HFFc6 (cell line): ENCODE results near the gene NHSL1. TPM values are rescaled to one million over a fixed set of nuclear protein-coding genes. Genes with fewer than 3 reads are reported as not detected.

Experiments used
- DNase-seq: peaks from one replicate; pipeline ENCODE4 v3.0.0-alpha.2; 2018
- H3K27ac Mint-ChIP-seq: 2 replicates; pipeline ENCODE4 v1.8.0; 2020; ENCODE audit warnings: mild to moderate bottlenecking, mixed read lengths
- H3K27me3 Mint-ChIP-seq: 2 replicates; pipeline ENCODE4 v1.8.0; 2021; ENCODE audit warnings: mild to moderate bottlenecking, moderate library complexity, mixed read lengths; ENCODE audit not compliant: insufficient read depth
- H3K36me3 Mint-ChIP-seq: 2 replicates; pipeline ENCODE4 v1.8.0; 2021; ENCODE audit warnings: low read depth, mixed read lengths
- H3K4me1 Mint-ChIP-seq: 2 replicates; pipeline ENCODE4 v1.8.0; 2020; ENCODE audit warnings: low read depth, mixed read lengths
- H3K4me3 Mint-ChIP-seq: 2 replicates; pipeline ENCODE4 v1.8.0; 2020; ENCODE audit warnings: mild to moderate bottlenecking, moderate library complexity, mixed read lengths
- H3K9me3 Mint-ChIP-seq: 2 replicates; pipeline ENCODE4 v1.8.0; 2020; ENCODE audit warnings: mild to moderate bottlenecking, mixed read lengths
- CTCF ChIP-seq: fragments of 200-600 bp; sonication (generic); IDR thresholded peaks from 2 replicates; pipeline ENCODE4 v1.5.0; 2021; ENCODE audit warnings: antibody characterized with exemption, mild to moderate bottlenecking
- total RNA-seq, 6 experiments: library from RNA; stranded (reverse); fragmentation: NEBNext Ultra II Directional; extraction: Animal tissue kit (Norgen Biotek cat#: 25700); gene quantifications; 2 replicates in 1 of 6; 3 replicates in 5 of 6; pipeline ENCODE4 v1.2.3, GENCODE V29; 2021

NHSL1 gene
- total RNA-seq, 6 experiments from 2014 or later = 4.4 to 12.3 (median 10.1) TPM

- Mint-ChIP-seq H3K27me3 (no peaks in the 10 kb centered on the region), H3K9me3 (no peaks in the 10 kb centered on the region), H3K4me1 (peaks cover 20% of the 10 kb centered on the region)
These were observed 15.1 kb downstream of the NHSL1 start for GRCh38 chr6:138484018-138484731.

GRCh38 chr6:138482816-138483215 lies 16.5 kb downstream of the NHSL1 start:
- Mint-ChIP-seq H3K4me3 (no peak overlapping the region), H3K9me3 (no peaks in the 10 kb centered on the region), H3K36me3 (peaks cover 9% of the 10 kb centered on the region; the same call in 1 of the 2 replicates), H3K27ac (no peak overlapping the region), H3K27me3 (no peaks in the 10 kb centered on the region), H3K4me1 (peaks cover 27% of the 10 kb centered on the region)
- no peak for TF ChIP-seq CTCF
- DNase-seq = no peak

More at GRCh38 chr6:138484018-138484731, 15.1 kb downstream of the NHSL1 start:
- Mint-ChIP-seq H3K36me3 (peaks cover 9% of the 10 kb centered on the region; the same call in 1 of the 2 replicates), H3K4me3 (no peak overlapping the region), H3K27ac (no peak overlapping the region)
- DNase-seq = no peak
- TF ChIP-seq CTCF = no peak

DNA sequence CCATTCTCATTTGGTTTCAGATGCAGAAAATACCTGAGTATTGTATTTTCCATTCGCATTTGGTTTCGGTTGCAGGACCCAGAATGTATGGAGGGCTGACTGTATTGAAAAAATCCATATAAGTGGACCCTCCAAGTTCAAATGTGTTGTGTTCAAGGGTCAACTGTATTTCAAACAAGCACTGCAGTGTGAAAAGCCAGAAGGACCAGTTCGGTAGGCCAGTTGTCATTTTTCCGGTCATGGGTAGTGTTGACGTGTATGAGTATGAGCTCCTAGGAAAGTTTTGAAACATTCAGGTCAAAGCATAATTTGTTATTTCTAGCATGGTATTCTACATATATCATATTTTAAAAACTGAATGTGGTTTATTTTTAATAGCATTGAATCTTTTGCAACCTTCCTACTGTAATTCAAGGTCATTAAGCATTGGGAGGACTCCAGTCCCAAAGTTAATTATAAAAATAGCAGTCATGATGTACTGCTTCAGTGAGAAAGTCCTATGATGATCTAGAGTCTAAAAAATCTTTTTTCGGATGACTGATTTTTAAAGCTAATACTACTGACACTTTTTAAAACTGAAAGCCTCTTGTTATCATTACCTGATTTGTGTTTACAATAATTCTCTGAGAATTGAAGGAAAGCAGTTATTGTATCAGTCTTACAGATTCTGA lies 18.9 kb downstream of the NHSL1 start:
- Mint-ChIP-seq H3K27ac (no peak overlapping the region), H3K9me3 (no peaks in the 10 kb centered on the region), H3K4me3 (no peak overlapping the region), H3K27me3 (no peaks in the 10 kb centered on the region), H3K36me3 (peaks cover 4% of the 10 kb centered on the region; the same call in 1 of the 2 replicates), H3K4me1 (peaks cover 15% of the 10 kb centered on the region)
- no peak for DNase-seq
- TF ChIP-seq CTCF = no peak

GRCh38 chr6:138477913-138478539 lies 21.3 kb downstream of the NHSL1 start:
- Mint-ChIP-seq H3K27ac (no peak overlapping the region), H3K9me3 (no peaks in the 10 kb centered on the region), H3K36me3 (peaks cover 4% of the 10 kb centered on the region; the same call in 1 of the 2 replicates), H3K4me1 (peaks cover 7% of the 10 kb centered on the region), H3K27me3 (no peaks in the 10 kb centered on the region), H3K4me3 (no peak overlapping the region)
- TF ChIP-seq CTCF = no peak
- DNase-seq = peak; percentile 7

GRCh38 chr6:138476116-138476515 lies 23.2 kb downstream of the NHSL1 start:
- Mint-ChIP-seq H3K27ac (no peak overlapping the region), H3K27me3 (no peaks in the 10 kb centered on the region)
- TF ChIP-seq CTCF = no peak

More at GRCh38 chr6:138476116-138476515, 23.2 kb downstream of the NHSL1 start:
- no peak for DNase-seq
- Mint-ChIP-seq H3K4me1 (peaks cover 7% of the 10 kb centered on the region), H3K4me3 (no peak overlapping the region), H3K9me3 (no peaks in the 10 kb centered on the region), H3K36me3 (peaks cover 4% of the 10 kb centered on the region; the same call in 1 of the 2 replicates)
